T-helper 2 cell (primary cell): ENCODE results near the gene CDK7.
"Not testable (repeated sequence)": the region's sequence is repeated elsewhere in the genome, so short reads cannot be mapped to it uniquely, and the experiment has no call there.

Source experiments
- DNase-seq, 5 experiments: peaks; one replicate each; pipeline versions ENCODE4 v3.0.0 to v3.0.0-alpha.2; 2012 to 2022
- total RNA-seq, 2 donors: gene quantifications; one replicate each; lab custom pipeline; 2026; lab: John Stamatoyannopoulos, UW

CDK7 gene
- total RNA-seq, result 17.5 to 24.3 reads per million in 2 donors

- peak; percentile 78 to 94 (median 88) for DNase-seq
These were observed at the start of gene CDK7 for GRCh38 chr5:69234457-69235268. CDK7 (plus strand) TSS chr5:69234886; CDS start chr5:69234976, 90 bp downstream.

DNA sequence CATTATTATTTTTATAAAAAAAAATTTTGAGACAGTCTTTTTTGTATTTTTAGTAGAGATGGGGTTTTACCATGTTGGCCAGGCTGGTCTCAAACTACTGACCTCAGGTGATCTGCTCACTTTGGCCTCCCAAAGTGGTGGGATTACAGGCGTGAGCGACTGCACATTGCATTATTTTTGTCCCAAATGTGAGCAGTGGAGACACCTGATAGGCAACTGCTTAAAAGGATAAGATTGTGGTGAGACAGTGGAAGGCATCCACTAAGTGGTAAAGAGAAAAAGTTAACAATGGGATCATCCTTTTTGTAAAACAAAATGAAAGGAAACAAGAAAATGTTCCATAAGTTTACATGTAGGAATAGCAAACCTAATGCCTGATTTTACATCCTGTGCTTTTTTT is 47.3 kb upstream of the CDK7 start:
- no peak for DNase-seq

DNA sequence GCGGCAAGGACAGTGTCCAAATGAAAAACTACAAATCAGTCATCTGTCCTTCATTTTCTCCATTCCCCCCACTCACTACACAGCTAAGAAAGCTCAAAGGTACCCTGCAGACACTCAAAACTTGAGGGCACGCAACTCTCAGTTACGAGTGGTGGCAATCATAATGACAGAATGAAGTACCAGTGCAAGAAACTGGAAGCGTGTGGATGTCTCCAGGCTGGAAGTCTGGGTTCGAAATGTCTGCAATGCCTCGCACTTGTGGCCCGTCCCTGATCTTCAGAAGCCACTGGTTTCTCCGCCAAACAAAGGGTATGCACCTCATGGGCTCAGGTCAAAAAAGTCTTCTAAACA is 45.9 kb upstream of the CDK7 start:
- DNase-seq, result no peak

DNA sequence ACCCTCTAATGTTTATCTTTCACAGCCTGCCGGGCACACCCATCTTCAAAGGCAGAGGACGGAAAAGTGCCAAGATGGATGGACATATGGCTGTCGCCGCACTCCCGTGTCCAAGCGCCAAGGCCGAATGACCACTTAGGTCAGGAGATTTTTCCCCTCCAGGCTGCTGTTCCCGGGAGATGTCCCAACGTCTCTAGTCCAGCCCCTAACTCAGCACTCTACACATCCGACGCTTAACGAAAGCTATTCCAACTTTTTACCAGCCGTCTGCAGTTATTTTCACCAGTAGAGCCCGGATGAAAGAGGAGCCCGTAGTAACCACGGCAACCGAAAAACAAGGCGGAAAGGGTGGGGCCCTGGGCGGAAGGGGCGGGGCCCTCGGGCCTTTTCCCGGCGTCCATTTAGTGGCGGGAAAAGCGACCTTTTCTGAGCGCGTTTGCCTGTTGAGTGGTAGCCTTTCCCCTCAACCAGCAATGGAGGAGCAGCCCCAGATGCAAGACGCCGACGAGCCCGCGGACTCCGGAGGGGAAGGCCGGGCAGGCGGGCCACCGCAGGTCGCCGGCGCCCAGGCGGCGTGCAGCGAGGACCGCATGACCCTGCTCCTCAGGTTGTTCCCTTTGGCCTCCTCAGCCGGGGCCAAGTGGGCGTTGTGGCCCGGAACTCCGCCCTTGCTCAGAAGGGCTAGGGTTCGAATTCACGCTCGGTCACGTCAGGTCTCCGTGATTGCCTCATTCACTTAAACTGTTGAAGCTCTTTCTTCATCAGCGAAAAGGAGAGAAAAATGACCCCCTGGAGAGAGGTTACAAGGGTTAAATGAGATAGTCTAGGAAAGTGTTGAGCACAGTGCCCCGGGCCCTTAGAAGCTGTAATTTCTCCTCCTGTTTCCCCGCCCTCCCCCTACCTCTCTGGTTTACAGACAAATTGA is 45.3 kb upstream of the CDK7 start, which contains the start of gene CENPH:
Gene CENPH, plus strand, starts transcription at position 422 of the 925 bp plus-strand sequence. Its CDS starts 52 bp downstream, at position 474.
- DNase-seq, result peak; percentile 72 to 92 (median 86)

- DNase-seq, result no peak
These were observed 32.2 kb upstream of the CDK7 start for GRCh38 chr5:69202497-69202896.

GRCh38 chr5:69206528-69207190 is 28.0 kb upstream of the CDK7 start:
- no peak for DNase-seq

- DNase-seq, result no peak
These were observed 25.1 kb upstream of the CDK7 start for GRCh38 chr5:69209602-69210001.

DNA sequence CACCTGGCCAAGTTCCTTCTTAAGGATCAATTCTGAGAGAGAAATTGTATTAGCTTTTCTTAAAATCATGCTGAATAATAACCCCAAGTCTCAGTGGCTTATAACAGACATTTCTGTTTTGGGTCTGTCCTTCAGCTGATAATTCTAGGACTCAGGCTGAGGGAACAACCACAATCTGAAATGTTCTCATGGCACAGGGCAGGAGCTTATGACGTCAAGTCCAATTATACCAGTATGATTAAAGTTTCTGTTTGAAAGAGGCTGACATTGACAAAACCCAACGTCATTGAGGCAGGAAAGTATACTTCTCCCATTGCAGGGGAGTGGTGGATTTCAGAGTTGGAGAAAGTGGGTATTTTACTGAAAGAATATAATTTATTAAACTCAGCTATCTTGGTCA is 23.5 kb upstream of the CDK7 start:
- no peak for DNase-seq

- peak in 1 of 5 experiments; percentile 71 for DNase-seq
These were observed 22.7 kb upstream of the CDK7 start for GRCh38 chr5:69212022-69212421.

GRCh38 chr5:69213513-69214215 is 21.0 kb upstream of the CDK7 start:
- no peak for DNase-seq

DNA sequence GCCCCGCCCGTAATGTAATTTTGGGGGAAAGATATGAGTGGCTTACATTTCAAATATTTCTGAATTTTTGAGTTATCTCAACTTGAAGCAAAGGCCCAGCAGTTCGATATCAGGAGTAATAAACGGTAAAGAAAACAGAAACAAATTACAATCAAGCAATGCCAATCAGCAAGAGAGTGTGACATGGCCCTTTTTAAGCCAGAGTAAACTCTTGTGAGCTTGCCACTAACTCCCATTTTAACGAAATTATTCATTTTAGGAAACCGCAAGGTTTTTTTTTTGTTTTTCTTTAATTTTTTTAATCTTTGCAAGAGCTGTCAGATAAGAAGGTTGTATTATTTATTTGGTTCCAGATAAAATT is 17.6 kb upstream of the CDK7 start:
- DNase-seq, result peak in 1 of 5 experiments; percentile 16

GRCh38 chr5:69217548-69218526 is 16.8 kb upstream of the CDK7 start:
- DNase-seq, result peak; percentile 86 to 96 (median 93)

- DNase-seq, result no peak
These were observed 14.7 kb upstream of the CDK7 start for GRCh38 chr5:69219939-69220338.

DNA sequence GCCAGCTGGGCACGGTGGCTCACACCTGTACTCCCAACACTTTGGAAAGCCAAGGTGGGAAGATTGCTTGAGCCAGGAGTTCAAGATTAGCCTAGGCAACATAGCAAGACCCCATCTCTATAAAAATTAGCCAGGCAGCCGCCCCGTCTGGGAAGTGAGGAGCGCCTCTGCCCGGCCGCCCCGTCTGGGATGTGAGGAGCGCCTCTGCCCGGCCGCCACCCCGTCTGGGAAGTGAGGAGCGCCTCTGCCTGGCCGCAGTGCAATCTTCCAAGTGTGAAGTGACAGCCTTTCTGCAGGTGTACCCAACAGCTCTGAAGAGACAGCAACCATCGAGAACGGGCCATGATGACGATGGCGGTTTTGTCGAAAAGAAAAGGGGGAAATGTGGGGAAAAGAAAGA is 14.3 kb upstream of the CDK7 start:
- not testable (repeated sequence) for DNase-seq

DNA sequence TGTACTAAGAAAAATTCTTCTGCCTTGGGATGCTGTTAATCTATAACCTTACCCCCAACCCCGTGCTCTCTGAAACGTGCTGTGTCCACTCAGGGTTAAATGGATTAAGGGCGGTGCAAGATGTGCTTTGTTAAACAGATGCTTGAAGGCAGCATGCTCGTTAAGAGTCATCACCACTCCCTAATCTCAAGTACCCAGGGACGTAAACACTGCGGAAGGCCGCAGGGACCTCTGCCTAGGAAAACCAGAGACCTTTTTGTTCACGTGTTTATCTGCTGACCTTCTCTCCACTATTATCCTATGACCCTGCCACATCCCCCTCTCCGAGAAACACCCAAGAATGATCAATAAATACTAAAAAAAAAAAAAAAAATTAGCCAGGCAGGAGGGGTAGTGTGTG is 13.9 kb upstream of the CDK7 start:
- DNase-seq, result not testable (repeated sequence)

GRCh38 chr5:69224520-69224919 is 10.2 kb upstream of the CDK7 start:
- DNase-seq, result no peak

DNA sequence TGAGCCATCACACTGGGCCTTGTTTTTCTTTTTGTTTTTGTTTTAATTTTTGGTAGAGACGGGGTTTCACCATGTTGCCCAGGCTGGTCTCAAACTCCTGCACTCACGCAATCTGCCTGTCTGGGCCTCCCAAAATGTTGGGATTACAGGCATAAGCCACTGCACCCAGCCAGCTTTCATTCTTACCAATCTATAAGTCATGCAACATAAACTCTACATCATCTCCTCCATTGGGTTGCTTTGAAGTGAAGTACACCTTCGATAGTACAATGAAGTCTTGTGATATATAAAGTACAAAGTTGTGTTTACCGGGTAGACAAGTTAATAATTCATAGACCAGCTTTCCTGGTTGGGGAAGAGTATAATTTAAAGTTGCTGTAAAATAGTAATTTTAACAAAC is 8.8 kb upstream of the CDK7 start:
- no peak for DNase-seq

DNA sequence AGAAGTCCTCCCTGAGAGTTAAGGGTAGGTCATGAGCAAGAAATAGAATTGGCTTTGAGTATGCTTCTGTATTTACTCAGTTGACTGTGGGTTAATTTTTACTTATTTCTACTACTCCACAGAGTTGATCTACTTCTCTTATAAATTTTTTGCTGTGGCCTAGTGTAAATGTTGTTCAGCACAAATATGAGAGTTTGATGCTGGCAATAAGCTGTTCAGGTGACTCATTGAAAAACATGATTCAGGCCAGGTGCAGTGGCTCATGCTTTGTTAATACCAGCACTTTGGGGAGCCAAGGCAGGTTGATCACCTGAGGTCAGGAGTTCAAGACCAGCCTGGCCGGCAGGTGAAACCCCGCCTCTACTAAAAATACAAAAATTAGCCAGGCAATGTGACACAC is 4.5 kb upstream of the CDK7 start:
- no peak for DNase-seq

DNA sequence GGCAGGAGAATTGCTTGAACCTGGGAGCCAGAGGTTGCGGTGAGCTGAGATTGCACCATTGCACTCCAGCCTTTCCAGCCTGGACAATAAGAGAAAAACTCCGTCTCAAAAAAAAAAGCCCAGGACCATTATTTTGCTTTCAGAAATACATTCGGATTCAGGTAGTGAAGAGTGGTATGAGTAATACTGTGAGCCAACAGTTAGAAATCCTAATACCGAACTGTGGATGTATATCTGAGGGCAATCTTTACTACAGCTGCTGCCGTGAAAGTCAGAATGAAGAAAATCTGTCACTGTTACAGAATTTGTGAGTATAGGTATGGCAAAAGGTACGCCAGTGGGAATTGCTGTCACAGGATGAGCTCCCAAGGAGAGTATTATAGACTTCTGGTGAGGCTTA is 3.4 kb upstream of the CDK7 start:
- no peak for DNase-seq

DNA sequence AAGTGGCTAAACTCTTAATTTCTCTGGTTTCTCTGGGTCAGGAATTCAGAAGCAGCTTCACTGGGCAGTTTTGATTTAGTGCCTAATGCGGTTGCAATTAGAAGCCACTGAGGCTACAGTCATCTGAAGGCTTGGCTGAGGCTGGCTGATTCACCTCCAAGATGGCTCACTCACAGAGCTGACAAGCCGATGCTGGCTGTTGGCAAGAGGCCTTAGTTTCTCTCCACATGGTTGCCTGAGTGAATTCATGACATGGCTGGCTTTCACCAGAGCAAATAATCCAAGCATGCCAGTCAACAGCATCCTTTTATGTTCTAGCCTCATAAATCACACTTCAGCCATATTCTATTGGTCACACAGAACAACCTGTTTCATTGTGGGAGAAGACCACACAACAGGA is 2.8 kb upstream of the CDK7 start:
- DNase-seq, result no peak

DNA sequence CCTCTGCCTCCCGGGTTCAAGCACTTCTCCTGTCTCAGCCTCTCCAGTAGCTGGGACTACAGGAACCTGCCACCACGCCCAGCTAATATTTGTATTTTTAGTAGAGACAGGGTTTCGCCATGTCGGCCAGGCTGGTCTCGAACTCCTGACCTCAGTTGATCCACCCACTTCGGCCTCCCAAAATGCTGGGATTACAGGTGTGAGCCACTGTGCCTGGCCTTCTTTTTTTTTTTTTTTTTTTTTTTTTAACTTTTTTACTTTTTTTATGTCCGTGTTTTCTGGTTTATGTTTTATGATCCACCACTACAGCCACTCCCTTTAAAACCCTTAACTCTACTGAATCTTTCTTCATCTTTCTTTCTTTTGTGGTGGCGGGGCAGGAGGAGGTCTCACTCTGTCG is 2.0 kb downstream of the CDK7 start:
- DNase-seq, result not testable (repeated sequence)
